ENCODE measurements around the gene ITPA.

- TF ChIP-seq CTCF (IDR thresholded peaks at IDR 0.05) (no peak), POLR2A (IDR thresholded peaks at IDR 0.05) (no peak)
Measured at GRCh38 chr20:3177746-3178485, 31.4 kb upstream of the ITPA start.
